GM23338 (cell line): ENCODE measurements around the gene MED16. TPM values are rescaled to one million over a fixed set of nuclear protein-coding genes. Genes with fewer than 3 reads are reported as not detected.

ENCODE experiments used
- ATAC-seq: fragments of 200-7000 bp; cut with Tn5 transposase; 3 replicates; pipeline ENCODE4 v1.9.1; 2020
- DNase-seq: peaks from one replicate; pipeline ENCODE4 v3.0.0-alpha.2; 2015; ENCODE audit warnings: low spot score
- H2AFZ ChIP-seq: fragments of 200-600 bp; sonication (generic); 2 replicates; pipeline ENCODE4 v1.8.0; 2016; ENCODE audit warnings: antibody characterized with exemption, mild to moderate bottlenecking, moderate library complexity
- H3F3A ChIP-seq: fragments of 200-600 bp; sonication (generic); replicated peaks from 2 replicates; pipeline ENCODE4 v1.8.0; 2017; ENCODE audit warnings: antibody characterized with exemption, mixed run types, low read depth
- H3K27ac ChIP-seq: fragments of 200-600 bp; sonication (generic); 2 replicates; pipeline ENCODE4 v1.6.1; 2016; ENCODE audit warnings: low read depth
- H3K27me3 ChIP-seq: fragments of 200-600 bp; sonication (generic); 2 replicates; pipeline ENCODE4 v1.8.0; 2016; ENCODE audit warnings: mild to moderate bottlenecking, mixed run types, moderate library complexity; ENCODE audit not compliant: insufficient read depth
- H3K36me3 ChIP-seq: fragments of 200-600 bp; sonication (generic); 2 replicates; pipeline ENCODE4 v1.8.0; 2016; ENCODE audit warnings: mild to moderate bottlenecking; ENCODE audit not compliant: insufficient read depth
- H3K4me1 ChIP-seq: fragments of 200-600 bp; sonication (generic); 2 replicates; pipeline ENCODE4 v1.8.0; 2016; ENCODE audit warnings: mild to moderate bottlenecking, moderate library complexity; ENCODE audit not compliant: insufficient read depth
- H3K4me2 ChIP-seq: fragments of 200-600 bp; sonication (generic); 2 replicates; pipeline ENCODE4 v1.7.1; 2017; ENCODE audit warnings: mixed run types
- H3K4me3 ChIP-seq: fragments of 200-600 bp; sonication (generic); 2 replicates; pipeline ENCODE4 v1.6.1; 2016; ENCODE audit warnings: mixed run types
- H3K79me2 ChIP-seq: fragments of 200-600 bp; sonication (generic); replicated peaks from 2 replicates; pipeline ENCODE4 v1.8.0; 2017; ENCODE audit warnings: mild to moderate bottlenecking; ENCODE audit not compliant: insufficient read depth
- H3K9me2 ChIP-seq: fragments of 200-600 bp; sonication (generic); 2 replicates; pipeline ENCODE4 v1.8.0; 2017; ENCODE audit not compliant: insufficient read depth
- H4K20me1 ChIP-seq: fragments of 200-600 bp; sonication (generic); replicated peaks from 2 replicates; pipeline ENCODE4 v1.8.0; 2017; ENCODE audit warnings: mild to moderate bottlenecking; ENCODE audit not compliant: insufficient read depth
- H3K27ac Mint-ChIP-seq: 2 replicates; pipeline ENCODE4 v1.8.0; 2020; ENCODE audit warnings: inconsistent platforms, mild to moderate bottlenecking, moderate library complexity, mixed read lengths
- H3K27me3 Mint-ChIP-seq: 3 replicates; pipeline ENCODE4 v1.8.0; 2022; ENCODE audit warnings: low read depth, mild to moderate bottlenecking, moderate library complexity, mixed read lengths, inconsistent platforms; ENCODE audit not compliant: insufficient read depth, poor library complexity
- H3K36me3 Mint-ChIP-seq: 3 replicates; pipeline ENCODE4 v1.8.0; 2021; ENCODE audit warnings: low read depth, mild to moderate bottlenecking, inconsistent platforms, moderate library complexity, mixed read lengths
- H3K4me1 Mint-ChIP-seq: 3 replicates; pipeline ENCODE4 v1.8.0; 2020; ENCODE audit warnings: mild to moderate bottlenecking, inconsistent platforms, mixed read lengths
- H3K4me3 Mint-ChIP-seq: 3 replicates; pipeline ENCODE4 v1.8.0; 2021; ENCODE audit warnings: moderate library complexity, mild to moderate bottlenecking, inconsistent platforms, mixed read lengths
- H3K9me3 Mint-ChIP-seq: 3 replicates; pipeline ENCODE4 v1.8.0; 2020; ENCODE audit warnings: moderate library complexity, mild to moderate bottlenecking, inconsistent platforms, mixed read lengths
- CREB1 ChIP-seq: fragments of 250-450 bp; sonication (Bioruptor Pico); IDR thresholded peaks from 2 replicates; pipeline ENCODE4 v1.5.0; 2020; ENCODE audit warnings: low read depth, mild to moderate bottlenecking, moderate library complexity
- CTCF ChIP-seq, 2 experiments: fragments of 200-600 bp in 1 of 2; sonication (generic) in 1 of 2; conservative IDR thresholded peaks; 2 replicates each; pipeline versions ENCODE4 v1.5.1 to v1.6.1; 2016 to 2017; ENCODE audit warnings: antibody characterized with exemption in 2 of 2, low read depth in 2 of 2, mild to moderate bottlenecking in 2 of 2, moderate library complexity in 1 of 2
- ETS1 ChIP-seq: IDR thresholded peaks from 2 replicates; pipeline ENCODE4 v1.6.1; 2016; ENCODE audit warnings: antibody characterized with exemption
- EZH2 ChIP-seq: fragments of 200-600 bp; sonication (generic); IDR thresholded peaks from one replicate; pipeline ENCODE4 v1.8.0; 2017; ENCODE audit warnings: antibody characterized with exemption, mild to moderate bottlenecking, low read depth; ENCODE audit not compliant: unreplicated experiment
- EZH2phosphoT487 ChIP-seq: fragments of 200-600 bp; sonication (generic); IDR thresholded peaks from one replicate; pipeline ENCODE4 v1.8.1; 2018; ENCODE audit warnings: antibody characterized with exemption; ENCODE audit not compliant: unreplicated experiment
- NANOG ChIP-seq: IDR thresholded peaks from 2 replicates; pipeline ENCODE4 v1.6.1; 2016; ENCODE audit warnings: antibody characterized with exemption, borderline replicate concordance
- POLR2AphosphoS5 ChIP-seq: IDR thresholded peaks from 2 replicates; pipeline ENCODE4 v1.6.1; 2016; ENCODE audit warnings: antibody characterized with exemption, low read depth
- REST ChIP-seq: IDR thresholded peaks from one replicate; pipeline ENCODE4 v1.6.1; 2018; ENCODE audit warnings: antibody characterized with exemption; ENCODE audit not compliant: unreplicated experiment
- ZNF114 ChIP-seq: fragments of 250-450 bp; sonication (Bioruptor Pico); IDR thresholded peaks from 2 replicates; pipeline ENCODE4 v1.5.0; 2020; ENCODE audit warnings: mild to moderate bottlenecking, moderate library complexity
- polyA plus RNA-seq: library from polyadenylated mRNA; unstranded; fragments of >200 nt; fragmentation: Nextera tagmentation; extraction: Ambion mirVana; gene quantifications from 2 replicates; pipeline ENCODE4 v1.2.1, GENCODE V29; 2016
- total RNA-seq: library from RNA; depleted of rRNA; stranded (reverse); fragments of >200 nt; shearing (Covaris generic); gene quantifications from 2 replicates; pipeline ENCODE4 v1.2.3, GENCODE V29; 2014

Gene MED16
- total and polyA plus RNA-seq, 2 experiments from 2014 or later: 52.7 to 73.6 TPM

- no peak for TF ChIP-seq REST
- TF ChIP-seq ZNF114: no peak
Measured at GRCh38 chr19:870314-870713, 22.7 kb downstream of the MED16 start (continued).

- H3K27ac ChIP-seq: no peak overlapping the region
- ATAC-seq (no peak), DNase-seq (no peak)
- H3K36me3 ChIP-seq: no peaks in the 10 kb centered on the region
- H3F3A ChIP-seq: peaks cover 22% of the 10 kb centered on the region
- H2AFZ ChIP-seq: no peak overlapping the region
- peaks cover 9% of the 10 kb centered on the region; the same call in 1 of the 2 replicates for H4K20me1 ChIP-seq
- no peak overlapping the region for H3K4me3 Mint-ChIP-seq
- no peak overlapping the region for H3K4me3 ChIP-seq
- H3K27me3 Mint-ChIP-seq: peaks cover 28% of the 10 kb centered on the region
- no peaks in the 10 kb centered on the region for H3K4me1 ChIP-seq
- peaks cover 11% of the 10 kb centered on the region for H3K9me3 Mint-ChIP-seq
- H3K9me2 ChIP-seq: no peaks in the 10 kb centered on the region
- H3K36me3 Mint-ChIP-seq: peaks cover 42% of the 10 kb centered on the region
- H3K27me3 ChIP-seq: no peaks in the 10 kb centered on the region
- H3K4me1 Mint-ChIP-seq: peaks cover 5% of the 10 kb centered on the region
- no peak overlapping the region for H3K27ac Mint-ChIP-seq
- no peak overlapping the region for H3K4me2 ChIP-seq
- no peaks in the 10 kb centered on the region for H3K79me2 ChIP-seq
- TF ChIP-seq ZNF114 (no peak), POLR2AphosphoS5 (no peak), CREB1 (CRISPR knock-in tag) (no peak), ETS1 (no peak), EZH2phosphoT487 (no peak), NANOG (no peak), CTCF (conservative IDR thresholded peaks at IDR 0.05; ENCODE audit: low read depth in 2 of 2) (no peak), REST (no peak), EZH2 (no peak)
Measured at GRCh38 chr19:869245-870177, 23.5 kb downstream of the MED16 start.
